CD4-positive, alpha-beta T cell (primary cell): ENCODE data around the gene MTERF4. TPM values are rescaled to one million over a fixed set of nuclear protein-coding genes. Genes with fewer than 3 reads are reported as not detected.

ENCODE experiments used
- ATAC-seq: fragments of 200-7000 bp; cut with Tn5 transposase; one replicate; pipeline ENCODE4 v1.10.0; 2022; ENCODE audit warnings: mild to moderate bottlenecking; ENCODE audit not compliant: poor library complexity
- CTCF ChIA-PET: fragments of 350-600 bp; sonication (Branson Sonifier 250); formaldehyde crosslinking; loops from one replicate; lab custom pipeline; 2021; ENCODE audit warnings: antibody characterized with exemption, inconsistent platforms; lab: Charles Lee
- POLR2A ChIA-PET: fragments of 350-600 bp; sonication (Branson Sonifier 250); formaldehyde crosslinking; loops from one replicate; lab custom pipeline; 2021; ENCODE audit warnings: antibody characterized with exemption, inconsistent platforms; lab: Charles Lee
- DNase-seq, 14 experiments: peaks; one replicate each; pipeline ENCODE4 v3.0.0-alpha.2; 2013 to 2020; ENCODE audit warnings: mixed read lengths in 2 of 14
- H3K27ac ChIP-seq, 2 donors: one replicate each; pipeline versions ENCODE4 v1.5.1 to v1.7.0; 2013; ENCODE audit warnings: low read length in 2 of 2, low read depth in 1 of 2, mild to moderate bottlenecking in 1 of 2
- H3K27me3 ChIP-seq, 2 experiments: 1 replicate in 1 of 2; 2 replicates in 1 of 2; pipeline versions ENCODE4 v1.6.1 to v1.7.0; 2013; ENCODE audit warnings: low read length in 2 of 2, control low read depth in 1 of 2, mild to moderate bottlenecking in 1 of 2, moderate library complexity in 1 of 2; ENCODE audit not compliant: insufficient read depth in 2 of 2, control insufficient read depth in 1 of 2
- H3K36me3 ChIP-seq: one replicate; pipeline ENCODE4 v1.6.1; 2013; ENCODE audit warnings: low read length, control low read depth; ENCODE audit not compliant: insufficient read depth
- H3K4me1 ChIP-seq: one replicate; pipeline ENCODE4 v1.6.1; 2013; ENCODE audit warnings: low read length, control low read depth; ENCODE audit not compliant: insufficient read depth
- H3K4me3 ChIP-seq: one replicate; pipeline ENCODE4 v1.5.1; 2013; ENCODE audit warnings: mild to moderate bottlenecking, low read length, moderate library complexity
- H3K9me3 ChIP-seq, 2 experiments: 1 replicate in 1 of 2; 2 replicates in 1 of 2; pipeline versions ENCODE4 v1.6.1 to v1.7.0; 2013; ENCODE audit warnings: low read length in 2 of 2, mild to moderate bottlenecking in 2 of 2, control low read depth in 1 of 2, moderate library complexity in 1 of 2; ENCODE audit not compliant: control insufficient read depth in 1 of 2, insufficient read depth in 1 of 2
- H3K27ac Mint-ChIP-seq: one replicate; pipeline ENCODE4 v1.8.0; 2020; ENCODE audit warnings: mixed read lengths
- H3K27me3 Mint-ChIP-seq: one replicate; pipeline ENCODE4 v1.8.0; 2021; ENCODE audit warnings: mixed read lengths
- H3K36me3 Mint-ChIP-seq: one replicate; pipeline ENCODE4 v1.8.0; 2021; ENCODE audit warnings: low read depth, mixed read lengths
- H3K4me1 Mint-ChIP-seq: one replicate; pipeline ENCODE4 v1.8.0; 2021; ENCODE audit warnings: low read depth, mixed read lengths
- H3K4me3 Mint-ChIP-seq: one replicate; pipeline ENCODE4 v1.8.0; 2020; ENCODE audit warnings: mild to moderate bottlenecking, mixed read lengths
- H3K9me3 Mint-ChIP-seq: one replicate; pipeline ENCODE4 v1.8.0; 2020; ENCODE audit warnings: mixed read lengths
- intact Hi-C, 2 experiments: fragments of 100-400 bp; cut with DNase I in 1 of 2; cut with micrococcal nuclease in 1 of 2; formaldehyde crosslinking; loops; one replicate each; pipeline versions ENCODE4 v1.15.1 to v1.9.0; 2023 to 2025; cut with DNase I, micrococcal nuclease
- total RNA-seq, 174 experiments: library from RNA in 2 of 174; stranded (reverse) in 2 of 174; gene quantifications; one replicate each; pipeline ENCODE4 v1.2.3 and lab custom pipeline; 2021 to 2026
- TF ChIP-seq, protein P1 (sequence below): fragments of 200-600 bp; IDR thresholded peaks from one replicate; pipeline ENCODE4 v1.8.0; 2022; ENCODE audit warnings: antibody characterized with exemption, mild to moderate bottlenecking

MTERF4 gene
- total RNA-seq, 2 experiments from 2014 or later, result 84.0 to 87.5 TPM

DNA sequence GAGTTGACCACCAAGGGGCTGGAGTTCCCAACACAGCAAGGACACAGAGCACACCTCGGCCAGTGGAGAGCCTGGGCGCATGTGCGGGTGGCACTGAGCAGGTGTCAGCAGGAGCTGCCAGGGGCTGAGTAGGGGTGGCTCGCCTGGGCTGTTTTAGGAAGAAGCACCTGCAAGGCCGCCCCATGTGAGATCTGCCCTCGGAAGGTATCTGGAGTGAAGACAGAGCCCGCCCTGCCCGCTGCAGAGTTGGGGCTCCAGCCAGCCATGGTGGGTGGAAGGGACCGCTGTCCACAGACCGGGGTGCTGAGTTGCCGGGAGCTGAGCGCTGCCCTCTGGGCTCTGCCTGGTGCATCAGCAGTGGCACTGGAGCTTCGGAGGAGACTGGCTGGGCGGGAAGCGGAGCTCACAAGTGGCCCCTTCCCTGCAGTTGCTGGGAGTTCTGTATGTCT lies 35.2 kb downstream of the MTERF4 start:
- Histone ChIP-seq H3K27me3 (no peaks in the 10 kb centered on the region), H3K36me3 (no peaks in the 10 kb centered on the region), H3K9me3 (no peaks in the 10 kb centered on the region), H3K4me1 (peaks cover 15% of the 10 kb centered on the region), H3K27ac (no peak overlapping the region), H3K4me3 (no peak overlapping the region)
- Mint-ChIP-seq H3K4me3 (no peak overlapping the region), H3K27me3 (no peaks in the 10 kb centered on the region), H3K36me3 (no peaks in the 10 kb centered on the region), H3K9me3 (no peaks in the 10 kb centered on the region), H3K4me1 (no peaks in the 10 kb centered on the region), H3K27ac (no peak overlapping the region)
- ATAC-seq (no peak), DNase-seq (no peak)
- ChIA-PET POLR2A (no interaction called here), CTCF (no interaction called here)
- TF ChIP-seq, protein P1, sequence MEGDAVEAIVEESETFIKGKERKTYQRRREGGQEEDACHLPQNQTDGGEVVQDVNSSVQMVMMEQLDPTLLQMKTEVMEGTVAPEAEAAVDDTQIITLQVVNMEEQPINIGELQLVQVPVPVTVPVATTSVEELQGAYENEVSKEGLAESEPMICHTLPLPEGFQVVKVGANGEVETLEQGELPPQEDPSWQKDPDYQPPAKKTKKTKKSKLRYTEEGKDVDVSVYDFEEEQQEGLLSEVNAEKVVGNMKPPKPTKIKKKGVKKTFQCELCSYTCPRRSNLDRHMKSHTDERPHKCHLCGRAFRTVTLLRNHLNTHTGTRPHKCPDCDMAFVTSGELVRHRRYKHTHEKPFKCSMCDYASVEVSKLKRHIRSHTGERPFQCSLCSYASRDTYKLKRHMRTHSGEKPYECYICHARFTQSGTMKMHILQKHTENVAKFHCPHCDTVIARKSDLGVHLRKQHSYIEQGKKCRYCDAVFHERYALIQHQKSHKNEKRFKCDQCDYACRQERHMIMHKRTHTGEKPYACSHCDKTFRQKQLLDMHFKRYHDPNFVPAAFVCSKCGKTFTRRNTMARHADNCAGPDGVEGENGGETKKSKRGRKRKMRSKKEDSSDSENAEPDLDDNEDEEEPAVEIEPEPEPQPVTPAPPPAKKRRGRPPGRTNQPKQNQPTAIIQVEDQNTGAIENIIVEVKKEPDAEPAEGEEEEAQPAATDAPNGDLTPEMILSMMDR, result no peak
- intact Hi-C loops, result no loop called here

DNA sequence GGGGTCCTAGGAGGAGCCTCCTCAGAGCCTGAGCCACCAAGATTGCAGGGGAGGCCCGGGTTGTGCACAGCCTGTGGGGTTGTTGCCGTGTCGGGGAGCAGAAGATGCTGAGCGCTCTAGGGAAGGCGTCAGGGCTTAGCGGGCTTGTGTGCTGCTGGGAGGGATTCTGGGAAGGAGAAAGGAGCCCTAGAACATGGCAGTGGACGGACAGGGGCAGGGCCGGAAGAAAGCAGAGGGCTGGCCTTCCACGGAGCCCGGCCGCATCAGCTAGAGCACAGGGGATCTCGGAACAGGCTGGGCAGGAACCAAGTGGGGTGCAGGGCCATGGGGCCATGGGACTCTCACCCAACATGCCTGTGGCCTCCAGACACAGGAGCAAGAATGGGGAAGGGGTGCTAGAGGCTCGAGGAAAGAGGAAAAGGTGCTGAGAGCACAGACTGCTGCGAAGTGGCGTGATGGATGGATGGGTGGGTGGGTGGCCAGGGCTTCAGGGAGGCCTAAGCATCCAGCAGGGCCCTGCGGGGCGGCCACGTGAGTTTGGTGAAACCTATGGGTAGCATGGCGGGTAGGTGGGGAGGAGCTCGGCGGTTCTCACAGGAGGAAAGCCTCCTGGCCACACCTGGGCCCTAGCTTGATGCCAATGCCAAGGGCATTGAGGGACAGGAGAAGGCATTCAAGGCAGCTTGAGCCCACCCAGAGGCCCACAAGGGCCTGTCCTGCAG lies 35.8 kb downstream of the MTERF4 start:
- no peak for ATAC-seq
- H3K4me1 Mint-ChIP-seq, result no peaks in the 10 kb centered on the region
- no peaks in the 10 kb centered on the region for H3K9me3 ChIP-seq
- H3K4me1 ChIP-seq, result peaks cover 15% of the 10 kb centered on the region
- no peak overlapping the region for H3K27ac ChIP-seq
- DNase-seq, result no peak
- H3K27ac Mint-ChIP-seq, result no peak overlapping the region
- no peaks in the 10 kb centered on the region for H3K27me3 ChIP-seq
- no peak overlapping the region for H3K4me3 Mint-ChIP-seq
- CTCF ChIA-PET, result no interaction called here
- TF ChIP-seq, protein P1, result no peak
- H3K9me3 Mint-ChIP-seq, result no peaks in the 10 kb centered on the region
- H3K4me3 ChIP-seq, result no peak overlapping the region
- intact Hi-C loops, result no loop called here
- no peaks in the 10 kb centered on the region for H3K36me3 ChIP-seq
- H3K27me3 Mint-ChIP-seq, result no peaks in the 10 kb centered on the region
- POLR2A ChIA-PET, result no interaction called here
- H3K36me3 Mint-ChIP-seq, result no peaks in the 10 kb centered on the region

DNA sequence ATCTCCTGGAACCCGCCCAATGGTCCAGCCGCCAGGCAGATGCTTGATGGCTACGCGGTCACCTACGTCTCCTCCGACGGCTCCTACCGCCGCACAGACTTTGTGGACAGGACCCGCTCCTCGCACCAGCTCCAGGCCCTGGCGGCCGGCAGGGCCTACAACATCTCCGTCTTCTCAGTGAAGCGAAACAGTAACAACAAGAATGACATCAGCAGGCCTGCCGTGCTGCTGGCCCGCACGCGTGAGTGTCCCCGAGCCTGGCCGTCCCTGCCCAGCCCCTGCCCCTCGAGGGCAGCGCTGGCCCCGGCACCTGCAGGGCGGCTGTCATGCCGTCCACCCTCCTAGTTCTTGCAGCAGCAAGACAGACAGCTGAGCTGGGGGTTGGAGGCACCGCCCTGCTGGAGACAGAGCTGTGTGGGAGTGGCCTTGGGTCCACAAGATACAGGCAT lies 36.7 kb downstream of the MTERF4 start:
- intact Hi-C loops, result no loop called here
- Mint-ChIP-seq H3K4me1 (no peaks in the 10 kb centered on the region), H3K27ac (no peak overlapping the region), H3K36me3 (no peaks in the 10 kb centered on the region), H3K9me3 (no peaks in the 10 kb centered on the region), H3K27me3 (no peaks in the 10 kb centered on the region), H3K4me3 (no peak overlapping the region)
- Histone ChIP-seq H3K27ac (no peak overlapping the region), H3K27me3 (no peaks in the 10 kb centered on the region), H3K9me3 (no peaks in the 10 kb centered on the region), H3K36me3 (no peaks in the 10 kb centered on the region), H3K4me1 (peaks cover 15% of the 10 kb centered on the region), H3K4me3 (no peak overlapping the region)
- POLR2A ChIA-PET, result no interaction called here
- CTCF ChIA-PET, result interaction anchor here (0.6 kb wide), 1 partner anchor 13 kb away, joined by 3 read pairs; no protein-coding TSS in a partner anchor
- TF ChIP-seq, protein P1, result no peak
- DNase-seq, result peak in 1 of 14 experiments; percentile 16
- no peak for ATAC-seq
